K562 (cell line): Measurements from ENCODE around the gene CISD2. TPM values are rescaled to one million over a fixed set of nuclear protein-coding genes. Genes with fewer than 3 reads are reported as not detected.
A peak's percentile ranks its signal among the peaks of the same experiment; 100 is the strongest.

Source experiments
- CC2D1A ChIP-seq: fragments of 450-650 bp; IDR thresholded peaks from 2 replicates; pipeline ENCODE4 v1.6.1; 2017; ENCODE audit warnings: mild to moderate bottlenecking
- CCAR2 ChIP-seq: fragments of 200-400 bp; formaldehyde crosslinking; IDR thresholded peaks from 2 replicates; pipeline ENCODE4 v1.6.1; 2017; ENCODE audit warnings: mild to moderate bottlenecking, low read depth, low read length
- ETV6 ChIP-seq, 3 experiments: fragments of 150-350 bp in 1 of 3; sonication (generic) in 1 of 3; formaldehyde crosslinking in 1 of 3; IDR thresholded peaks; 2 replicates each; pipeline versions ENCODE4 v1.6.1 to v1.8.0; 2014 to 2022; ENCODE audit warnings: borderline replicate concordance in 2 of 3, low read depth in 2 of 3, antibody characterized with exemption in 1 of 3, low read length in 1 of 3, mild to moderate bottlenecking in 1 of 3, missing genetic modification reagents in 1 of 3
- FIP1L1 ChIP-seq: fragments of 200-400 bp; formaldehyde crosslinking; IDR thresholded peaks from 2 replicates; pipeline ENCODE4 v1.6.1; 2018; ENCODE audit warnings: mild to moderate bottlenecking, low read depth, low read length; ENCODE audit not compliant: poor library complexity, severe bottlenecking
- FOXK1 ChIP-seq: sonication (generic); formaldehyde crosslinking; IDR thresholded peaks from 2 replicates; pipeline ENCODE4 v1.8.0; 2022; ENCODE audit warnings: missing genetic modification reagents, mild to moderate bottlenecking, borderline replicate concordance
- GATA2 ChIP-seq: sonication (generic); formaldehyde crosslinking; IDR thresholded peaks from 2 replicates; pipeline ENCODE4 v1.4.0; 2020; ENCODE audit warnings: mild to moderate bottlenecking, missing genetic modification reagents
- HDAC6 ChIP-seq: IDR thresholded peaks from 2 replicates; pipeline ENCODE4 v1.6.1; 2012; ENCODE audit warnings: low read depth, mild to moderate bottlenecking, control low read depth, inconsistent platforms, low read length, moderate library complexity
- JUN ChIP-seq, 2 experiments: sonication (generic) in 1 of 2; formaldehyde crosslinking in 1 of 2; IDR thresholded peaks; 2 replicates each; pipeline versions ENCODE4 v1.6.1 to v1.8.0; 2012 to 2022; ENCODE audit warnings: borderline replicate concordance in 2 of 2, mild to moderate bottlenecking in 2 of 2, improper control_type of control experiment in 1 of 2, low read depth in 1 of 2, low read length in 1 of 2, missing genetic modification reagents in 1 of 2
- MBD2 ChIP-seq: sonication (generic); IDR thresholded peaks from 2 replicates; pipeline ENCODE4 v1.6.1; 2016; ENCODE audit warnings: low read depth, borderline replicate concordance
- MTA1 ChIP-seq: fragments of 450-650 bp; IDR thresholded peaks from 2 replicates; pipeline ENCODE4 v1.6.1; 2017; ENCODE audit warnings: borderline replicate concordance
- POU5F1 ChIP-seq: fragments of 150-350 bp; IDR thresholded peaks from 2 replicates; pipeline ENCODE4 v1.6.1; 2014; ENCODE audit warnings: borderline replicate concordance, low read length, low read depth, mild to moderate bottlenecking; ENCODE audit not compliant: partially characterized antibody
- SIX5 ChIP-seq, 2 experiments: IDR thresholded peaks; 2 replicates each; pipeline ENCODE4 v1.6.1; 2011; ENCODE audit warnings: low read length in 2 of 2, borderline replicate concordance in 1 of 2, low read depth in 1 of 2, mild to moderate bottlenecking in 1 of 2, moderate library complexity in 1 of 2; ENCODE audit not compliant: insufficient read depth in 1 of 2
- SMAD4 ChIP-seq: fragments of 250-450 bp; sonication (Bioruptor Pico); conservative IDR thresholded peaks from 2 replicates; pipeline ENCODE4 v1.8.0; 2021; ENCODE audit warnings: inconsistent platforms, mild to moderate bottlenecking, moderate library complexity
- SNIP1 ChIP-seq: fragments of 450-650 bp; IDR thresholded peaks from 2 replicates; pipeline ENCODE4 v1.7.1; 2017; ENCODE audit warnings: low read depth, mild to moderate bottlenecking
- STAT5A ChIP-seq: IDR thresholded peaks from 2 replicates; pipeline ENCODE4 v1.6.1; 2012; ENCODE audit warnings: low read length, inconsistent platforms, borderline replicate concordance
- STAT5B ChIP-seq: fragments of 250-450 bp; sonication (Bioruptor Pico); IDR thresholded peaks from 2 replicates; pipeline ENCODE4 v1.8.0; 2021; ENCODE audit warnings: mild to moderate bottlenecking, inconsistent platforms
- TAF15 ChIP-seq: fragments of 200-400 bp; formaldehyde crosslinking; IDR thresholded peaks from 2 replicates; pipeline ENCODE4 v1.6.1; 2017; ENCODE audit warnings: mild to moderate bottlenecking, low read depth, low read length, moderate library complexity
- ZC3H4 ChIP-seq: sonication (generic); formaldehyde crosslinking; IDR thresholded peaks from 2 replicates; pipeline ENCODE4 v1.9.0; 2021; ENCODE audit warnings: missing genetic modification reagents, borderline replicate concordance
- ZKSCAN3 ChIP-seq: fragments of 250-450 bp; sonication (Bioruptor Pico); IDR thresholded peaks from 2 replicates; pipeline ENCODE4 v1.4.0; 2020
- ZNF253 ChIP-seq: fragments of 250-450 bp; sonication (Bioruptor Pico); conservative IDR thresholded peaks from 2 replicates; pipeline ENCODE4 v1.6.1; 2021; ENCODE audit warnings: mild to moderate bottlenecking
- ZNF277 ChIP-seq: fragments of 250-450 bp; sonication (Bioruptor Pico); IDR thresholded peaks from 2 replicates; pipeline ENCODE4 v1.8.0; 2022; ENCODE audit warnings: inconsistent platforms, mild to moderate bottlenecking, moderate library complexity, borderline replicate concordance
- ZNF436 ChIP-seq: fragments of 250-450, 450-650 bp; sonication (Bioruptor Pico); formaldehyde crosslinking; IDR thresholded peaks from 2 replicates; pipeline ENCODE4 v1.7.0; 2020; ENCODE audit warnings: mild to moderate bottlenecking
- ZNF668 ChIP-seq: fragments of 250-450 bp; sonication (Bioruptor Pico); IDR thresholded peaks from 2 replicates; pipeline ENCODE4 v1.8.0; 2022; ENCODE audit warnings: mild to moderate bottlenecking, inconsistent platforms
- ZNF75A ChIP-seq: fragments of 450-650 bp; formaldehyde crosslinking; IDR thresholded peaks from 2 replicates; pipeline ENCODE4 v1.4.0; 2020; ENCODE audit warnings: mild to moderate bottlenecking
- ZNF785 ChIP-seq: fragments of 250-450 bp; sonication (Bioruptor Pico); IDR thresholded peaks from 2 replicates; pipeline ENCODE4 v1.4.0; 2020; ENCODE audit warnings: mild to moderate bottlenecking
- ZNF830 ChIP-seq: fragments of 250-450 bp; sonication (Bioruptor Pico); IDR thresholded peaks from 2 replicates; pipeline ENCODE4 v1.5.0; 2021; ENCODE audit warnings: mild to moderate bottlenecking
- polyA plus RNA-seq, 8 experiments: library from polyadenylated mRNA; depleted of rRNA in 4 of 8; stranded (reverse) in 5 of 8; unstranded in 3 of 8; fragments of >200 nt; fragmentation: Nextera tagmentation in 2 of 8; fragmentation: Illumina TruSeq in 1 of 8; extraction: Ambion mirVana in 2 of 8; extraction: Trizol in 1 of 8; gene quantifications; 2 replicates each; pipeline versions ENCODE4 v1.2.1 to v1.2.3, GENCODE V29; 2011 to 2014; ENCODE audit warnings: inconsistent platforms in 1 of 8, missing spikeins in 1 of 8
- total RNA-seq, 7 experiments: library from RNA; depleted of rRNA in 6 of 7; stranded (reverse); fragments of >200 nt in 6 of 7; fragmentation: Illumina TruSeq in 2 of 7; extraction: Trizol in 2 of 7; gene quantifications; 2 replicates each; pipeline versions ENCODE4 v1.2.1 to v1.2.3, GENCODE V29; 2011 to 2021; ENCODE audit warnings: low replicate concordance in 1 of 7

The CISD2 gene
- total and polyA plus RNA-seq, 9 of the 15 experiments (the other 6 are each of a cell fraction or from before 2014, with no cell fraction given): 37.8 to 91.4 (median 59.8) TPM

GRCh38 chr4:102826890-102827673 lies 41.7 kb upstream of the CISD2 start, which contains the start of gene UBE2D3 (continued):
- TF ChIP-seq ETV6 (IDR thresholded peaks at IDR 0.05; ENCODE audit: borderline replicate concordance in 1 of 2, low read depth in 2 of 2, low read length in 1 of 2) (peak in 1 of 2 experiments; percentile 11; a peak in 1 of 4 replicates), ETV6 (CRISPR knock-in tag; IDR thresholded peaks at IDR 0.05; ENCODE audit: borderline replicate concordance) (peak; percentile 82; the same call in 1 of the 2 replicates), STAT5A (0 out of 2 replicates have a peak, but pooled peaks have one; percentile 18), HDAC6 (no peak), JUN (IDR thresholded peaks at IDR 0.05; ENCODE audit: borderline replicate concordance, low read depth, low read length) (peak; percentile 20; the same call in 1 of the 2 replicates), JUN (CRISPR knock-in tag; IDR thresholded peaks at IDR 0.05; ENCODE audit: borderline replicate concordance) (peak; percentile 83; the same call in 1 of the 2 replicates), ZC3H4 (CRISPR knock-in tag) (peak; percentile 92; the same call in 1 of the 2 replicates), ZKSCAN3 (no peak), CC2D1A (no peak), ZNF436 (no peak), ZNF253 (CRISPR knock-in tag) (no peak), GATA2 (CRISPR knock-in tag) (no peak), TAF15 (no peak), CCAR2 (no peak), POU5F1 (peak; percentile 34), ZNF277 (CRISPR knock-in tag) (no peak), MBD2 (peak; percentile 36; the same call in 1 of the 2 replicates), STAT5B (CRISPR knock-in tag) (no peak), SIX5 (IDR thresholded peaks at IDR 0.05; ENCODE audit: borderline replicate concordance in 1 of 2, insufficient read depth in 1 of 2, low read depth in 1 of 2, low read length in 2 of 2) (no peak), FIP1L1 (peak; percentile 99), ZNF668 (CRISPR knock-in tag) (no peak), ZNF75A (CRISPR knock-in tag) (no peak), SMAD4 (CRISPR knock-in tag) (peak; percentile 78), MTA1 (no peak), SNIP1 (no peak), FOXK1 (CRISPR knock-in tag) (no peak), ZNF830 (CRISPR knock-in tag) (no peak; the same call in 1 of the 2 replicates), ZNF785 (CRISPR knock-in tag) (no peak)
